Endothelial cell (in vitro differentiated cells): Measurements from ENCODE around the gene RNASE4. TPM values are rescaled to one million over a fixed set of nuclear protein-coding genes. Genes with fewer than 3 reads are reported as not detected.
"Not testable (repeated sequence)": the region's sequence is repeated elsewhere in the genome, so short reads cannot be mapped to it uniquely, and the experiment has no call there.

ENCODE experiments used
- DNase-seq: peaks from one replicate; pipeline ENCODE4 v3.0.0; 2021; ENCODE audit warnings: low spot score
- H3K27ac Mint-ChIP-seq: one replicate; pipeline ENCODE4 v1.8.0; 2021; ENCODE audit warnings: mixed read lengths, inconsistent platforms; ENCODE audit not compliant: unreplicated experiment
- H3K27me3 Mint-ChIP-seq: one replicate; pipeline ENCODE4 v1.8.0; 2021; ENCODE audit warnings: mild to moderate bottlenecking, moderate library complexity, mixed read lengths, inconsistent platforms; ENCODE audit not compliant: unreplicated experiment
- H3K36me3 Mint-ChIP-seq: one replicate; pipeline ENCODE4 v1.8.0; 2021; ENCODE audit warnings: mild to moderate bottlenecking, low read depth, mixed read lengths, inconsistent platforms; ENCODE audit not compliant: unreplicated experiment
- H3K4me1 Mint-ChIP-seq: one replicate; pipeline ENCODE4 v1.8.0; 2021; ENCODE audit warnings: mild to moderate bottlenecking, mixed read lengths, inconsistent platforms; ENCODE audit not compliant: unreplicated experiment
- H3K4me3 Mint-ChIP-seq: one replicate; pipeline ENCODE4 v1.8.0; 2021; ENCODE audit warnings: mild to moderate bottlenecking, mixed read lengths, inconsistent platforms; ENCODE audit not compliant: unreplicated experiment
- H3K9me3 Mint-ChIP-seq: one replicate; pipeline ENCODE4 v1.8.0; 2021; ENCODE audit warnings: mixed read lengths, inconsistent platforms; ENCODE audit not compliant: unreplicated experiment
- total RNA-seq: library from RNA; stranded (reverse); fragmentation: NEBNext Ultra II Directional; extraction: Animal tissue kit (Norgen Biotek cat#: 25700); gene quantifications from one replicate; pipeline ENCODE4 v1.2.1, GENCODE V29; 2021; ENCODE audit not compliant: unreplicated experiment
- TF ChIP-seq, protein P1 (sequence below): fragments of 200-600 bp; sonication (generic); IDR thresholded peaks from one replicate; pipeline ENCODE4 v1.5.0; 2021; ENCODE audit warnings: antibody characterized with exemption; ENCODE audit not compliant: unreplicated experiment

RNASE4 gene
- total RNA-seq, 1 donor from 2014 or later = 1.0 TPM

DNA sequence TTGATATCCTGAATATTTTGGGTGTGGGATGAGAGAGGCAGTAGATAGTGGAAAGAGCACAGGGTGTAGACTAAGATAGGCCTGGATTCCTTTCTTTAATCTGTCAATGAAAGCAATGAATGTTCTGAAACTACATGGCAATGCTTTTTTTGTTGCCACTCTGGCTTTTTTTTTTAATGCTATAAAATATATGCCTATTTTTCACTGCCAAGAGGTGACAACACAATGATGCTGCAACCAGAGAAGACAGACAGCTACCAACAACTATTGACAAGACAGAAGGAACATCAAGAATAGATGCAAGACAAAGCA, 13.6 kb downstream of the RNASE4 start:
- H3K4me1 Mint-ChIP-seq = peaks cover 21% of the 10 kb centered on the region
- no peak for DNase-seq
- no peaks in the 10 kb centered on the region for H3K9me3 Mint-ChIP-seq
- H3K4me3 Mint-ChIP-seq = no peak overlapping the region
- H3K27me3 Mint-ChIP-seq = no peaks in the 10 kb centered on the region
- no peak overlapping the region for H3K27ac Mint-ChIP-seq
- H3K36me3 Mint-ChIP-seq = no peaks in the 10 kb centered on the region
- TF ChIP-seq, protein P1, sequence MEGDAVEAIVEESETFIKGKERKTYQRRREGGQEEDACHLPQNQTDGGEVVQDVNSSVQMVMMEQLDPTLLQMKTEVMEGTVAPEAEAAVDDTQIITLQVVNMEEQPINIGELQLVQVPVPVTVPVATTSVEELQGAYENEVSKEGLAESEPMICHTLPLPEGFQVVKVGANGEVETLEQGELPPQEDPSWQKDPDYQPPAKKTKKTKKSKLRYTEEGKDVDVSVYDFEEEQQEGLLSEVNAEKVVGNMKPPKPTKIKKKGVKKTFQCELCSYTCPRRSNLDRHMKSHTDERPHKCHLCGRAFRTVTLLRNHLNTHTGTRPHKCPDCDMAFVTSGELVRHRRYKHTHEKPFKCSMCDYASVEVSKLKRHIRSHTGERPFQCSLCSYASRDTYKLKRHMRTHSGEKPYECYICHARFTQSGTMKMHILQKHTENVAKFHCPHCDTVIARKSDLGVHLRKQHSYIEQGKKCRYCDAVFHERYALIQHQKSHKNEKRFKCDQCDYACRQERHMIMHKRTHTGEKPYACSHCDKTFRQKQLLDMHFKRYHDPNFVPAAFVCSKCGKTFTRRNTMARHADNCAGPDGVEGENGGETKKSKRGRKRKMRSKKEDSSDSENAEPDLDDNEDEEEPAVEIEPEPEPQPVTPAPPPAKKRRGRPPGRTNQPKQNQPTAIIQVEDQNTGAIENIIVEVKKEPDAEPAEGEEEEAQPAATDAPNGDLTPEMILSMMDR = no peak

DNA sequence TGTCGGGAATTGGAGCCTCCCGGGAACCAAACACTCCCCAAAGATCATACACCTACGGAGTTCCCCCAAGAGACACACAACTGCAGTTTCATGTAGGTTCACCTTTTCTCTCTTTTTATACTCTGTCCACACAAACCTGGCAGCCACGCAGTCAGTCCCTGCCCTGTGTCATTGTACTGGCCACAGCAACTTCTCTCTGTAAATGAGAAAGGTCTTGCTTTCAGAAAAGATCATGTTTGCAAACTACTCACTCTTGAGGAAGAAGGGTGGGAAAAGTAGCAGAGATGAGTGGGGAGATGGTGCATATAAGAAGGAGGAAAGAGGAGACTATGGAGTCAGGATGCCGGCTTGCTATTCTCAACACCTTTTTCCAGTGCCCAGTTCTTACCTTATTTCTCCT, 14.6 kb downstream of the RNASE4 start:
- no peak overlapping the region for H3K27ac Mint-ChIP-seq
- no peak overlapping the region for H3K4me3 Mint-ChIP-seq
- no peaks in the 10 kb centered on the region for H3K36me3 Mint-ChIP-seq
- no peak for DNase-seq
- H3K4me1 Mint-ChIP-seq = peaks cover 21% of the 10 kb centered on the region
- H3K9me3 Mint-ChIP-seq = no peaks in the 10 kb centered on the region
- no peaks in the 10 kb centered on the region for H3K27me3 Mint-ChIP-seq
- TF ChIP-seq, protein P1 = no peak

DNA sequence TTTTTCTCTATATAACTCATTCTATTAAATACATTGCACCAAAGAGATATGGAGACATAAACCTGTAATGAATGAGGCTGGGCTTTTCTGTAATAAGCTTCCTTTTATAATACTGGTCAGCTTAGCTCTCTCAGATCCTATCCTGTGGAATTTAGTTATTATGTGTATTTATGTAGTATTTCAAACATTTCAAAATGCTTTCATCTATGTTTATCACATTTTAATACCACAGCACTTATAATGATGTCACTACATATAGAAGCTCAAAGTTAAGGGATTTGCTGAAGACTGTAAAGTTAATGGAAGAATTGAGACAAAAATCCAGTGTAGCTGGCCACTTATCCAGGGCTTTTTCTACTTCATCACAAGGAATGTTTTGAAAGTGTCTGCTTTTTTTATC, 15.6 kb downstream of the RNASE4 start:
- Mint-ChIP-seq H3K4me3 (no peak overlapping the region), H3K9me3 (no peaks in the 10 kb centered on the region), H3K4me1 (peaks cover 21% of the 10 kb centered on the region), H3K27me3 (no peaks in the 10 kb centered on the region), H3K36me3 (no peaks in the 10 kb centered on the region), H3K27ac (no peak overlapping the region)
- TF ChIP-seq, protein P1 = no peak
- DNase-seq = no peak

DNA sequence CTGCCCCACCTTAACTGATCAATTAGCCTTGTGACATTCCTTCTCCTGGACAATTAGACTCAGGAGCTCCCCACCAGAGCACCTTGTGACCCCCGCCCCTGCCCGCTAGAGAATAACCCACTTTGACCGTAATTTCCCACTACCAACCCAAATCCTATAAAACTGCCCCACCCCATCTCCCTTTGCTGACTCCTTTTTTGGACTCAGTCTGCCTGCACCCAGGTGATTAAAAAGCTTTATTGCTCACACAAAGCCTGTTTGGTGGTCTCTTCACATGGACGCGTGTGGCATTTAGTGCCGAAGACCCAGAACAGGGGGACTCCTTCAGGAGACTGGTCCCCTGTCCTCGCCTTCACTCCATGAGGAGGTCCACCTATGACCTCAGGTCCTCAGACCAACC, 16.6 kb downstream of the RNASE4 start:
- H3K4me1 Mint-ChIP-seq = peaks cover 21% of the 10 kb centered on the region
- H3K27ac Mint-ChIP-seq, H3K27me3 Mint-ChIP-seq, H3K9me3 Mint-ChIP-seq, H3K4me3 Mint-ChIP-seq, H3K36me3 Mint-ChIP-seq, DNase-seq: not testable (repeated sequence)

DNA sequence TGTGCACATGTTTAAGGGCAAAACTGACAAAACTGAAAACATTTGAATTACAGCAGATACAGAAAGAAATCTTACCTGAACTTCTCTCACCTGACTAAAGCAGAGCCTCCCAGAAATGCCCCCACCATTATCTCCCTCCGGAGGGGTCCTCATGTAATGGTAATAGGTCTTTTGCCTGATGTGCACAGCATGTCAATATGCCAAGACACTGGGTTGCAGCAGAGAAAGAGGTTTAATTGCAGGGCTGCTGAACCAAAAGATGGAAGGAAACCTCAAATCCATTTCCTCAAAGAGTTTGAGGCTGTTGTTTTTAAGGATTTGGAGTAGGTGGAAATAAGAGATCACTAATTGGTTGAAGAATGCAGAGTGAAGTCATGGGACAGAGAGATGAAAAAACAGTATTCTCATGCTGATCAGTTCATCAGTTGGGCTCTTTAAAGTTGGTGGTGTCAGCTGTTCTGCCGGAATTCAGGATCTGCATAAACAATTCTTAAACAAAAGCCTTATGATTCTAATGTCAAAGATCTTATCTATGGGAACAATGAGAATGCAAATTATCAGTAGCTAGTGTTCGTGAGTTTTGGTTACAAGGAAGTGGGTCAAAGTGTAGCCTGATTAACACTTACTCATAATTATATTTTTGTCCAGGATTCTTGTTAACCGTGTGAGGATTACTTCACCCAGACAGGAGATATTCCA, 22.4 kb downstream of the RNASE4 start:
- H3K27me3 Mint-ChIP-seq = peaks cover 2% of the 10 kb centered on the region
- H3K4me1 Mint-ChIP-seq = peaks cover 10% of the 10 kb centered on the region
- no peak overlapping the region for H3K4me3 Mint-ChIP-seq
- TF ChIP-seq, protein P1 = no peak
- H3K9me3 Mint-ChIP-seq = peaks cover 6% of the 10 kb centered on the region
- H3K27ac Mint-ChIP-seq = peak overlapping the region; percentile 84
- H3K36me3 Mint-ChIP-seq = no peaks in the 10 kb centered on the region
- no peak for DNase-seq
